ENCODE data around the gene SERPINC1. TPM values are rescaled to one million over a fixed set of nuclear protein-coding genes. Genes with fewer than 3 reads are reported as not detected.
A peak's percentile ranks its signal among the peaks of the same experiment; 100 is the strongest.
"Not testable (repeated sequence)": the region's sequence is repeated elsewhere in the genome, so short reads cannot be mapped to it uniquely, and the experiment has no call there.

The SERPINC1 gene
- total and polyA plus RNA-seq, 7 experiments from 2014 or later, result 0.25 to 0.32 TPM; not detected in 5

DNA sequence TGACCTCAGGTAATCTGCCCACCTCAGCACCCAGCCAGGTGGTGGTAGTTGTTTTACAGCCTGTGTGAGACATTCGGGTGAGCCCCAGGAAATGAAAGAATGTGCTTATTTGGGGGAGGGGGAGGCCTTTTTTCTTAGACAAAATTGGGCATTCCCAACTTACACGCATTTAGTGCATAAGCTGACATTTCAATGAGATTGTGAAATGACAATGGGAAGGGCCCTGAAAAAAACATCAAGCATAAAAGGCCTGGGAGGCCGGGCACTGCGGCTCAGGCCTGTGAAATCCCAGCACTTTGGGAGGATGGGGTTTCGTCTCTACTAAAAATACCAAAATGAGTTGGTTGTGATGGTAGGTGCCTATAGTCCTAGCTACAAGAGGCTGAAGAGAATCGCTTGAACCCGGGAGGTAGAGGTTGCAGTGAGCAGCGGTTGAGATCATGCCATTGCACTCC is 54.3 kb downstream of the SERPINC1 start:
- Histone ChIP-seq H3K27ac (ENCODE audit: low read depth, low read length) (no peak overlapping the region), H3K9me3 (ENCODE audit: control insufficient read depth in 2 of 3, low read length in 3 of 3) (no peaks in the 10 kb centered on the region), H3K4me3 (ENCODE audit: low read length) (no peak overlapping the region), H3K27me3 (ENCODE audit: control insufficient read depth in 2 of 2, insufficient read depth in 2 of 2, low read length in 2 of 2) (no peaks in the 10 kb centered on the region), H3K4me1 (ENCODE audit: control insufficient read depth in 2 of 2, insufficient read depth in 2 of 2, low read length in 2 of 2) (peaks cover 19 to 33% of the 10 kb centered on the region in 2 donors), H3K36me3 (ENCODE audit: control insufficient read depth in 2 of 3, insufficient read depth in 3 of 3, low read length in 3 of 3) (peaks cover 3 to 48% (median 19%) of the 10 kb centered on the region in 3 experiments)
- H3K36me3 Mint-ChIP-seq, result peaks cover 16 to 53% (median 43%) of the 10 kb centered on the region in 5 donors
- H3K4me1 Mint-ChIP-seq, result peaks cover 26 to 41% (median 35%) of the 10 kb centered on the region in 7 donors
- H3K4me3 Mint-ChIP-seq, result no peak overlapping the region
- DNase-seq (no peak), ATAC-seq (no peak)
- ChIA-PET POLR2A (interaction anchor here (2.1 kb wide), 1 partner anchor 38 kb away, joined by 7 read pairs; the partner anchor contains the start of genes CENPL and DARS2), CTCF (interaction anchor here (0.6 kb wide), 1 partner anchor 149 kb away, joined by 3 read pairs; no protein-coding TSS in a partner anchor)
- peaks cover 0 to 1% (median 0%) of the 10 kb centered on the region in 5 donors for H3K27me3 Mint-ChIP-seq
- peak overlapping the region in 3 of 9 donors; percentile 4 to 69 (median 23) for H3K27ac Mint-ChIP-seq
- intact Hi-C loops (cut with micrococcal nuclease), result no loop called here
- peaks cover 0 to 3% (median 0%) of the 10 kb centered on the region in 11 donors for H3K9me3 Mint-ChIP-seq

- H3K27me3 Mint-ChIP-seq; H3K4me3 Mint-ChIP-seq; DNase-seq; H3K27me3 ChIP-seq (ENCODE audit: control insufficient read depth in 2 of 2, insufficient read depth in 2 of 2, low read length in 2 of 2); H3K9me3 ChIP-seq (ENCODE audit: control insufficient read depth in 2 of 3, low read length in 3 of 3); ATAC-seq; H3K27ac ChIP-seq (ENCODE audit: low read depth, low read length); H3K9me3 Mint-ChIP-seq; CTCF ChIA-PET; POLR2A ChIA-PET; intact Hi-C loops (cut with micrococcal nuclease); H3K4me3 ChIP-seq (ENCODE audit: low read length): not testable (repeated sequence)
- peaks cover 26 to 38% (median 35%) of the 10 kb centered on the region in 7 donors for H3K4me1 Mint-ChIP-seq
- peaks cover 21 to 58% (median 43%) of the 10 kb centered on the region in 5 donors for H3K36me3 Mint-ChIP-seq
- H3K27ac Mint-ChIP-seq, result peak overlapping the region in 3 of 9 donors; percentile 4 to 29 (median 19)
- Histone ChIP-seq H3K36me3 (ENCODE audit: control insufficient read depth in 2 of 3, insufficient read depth in 3 of 3, low read length in 3 of 3) (peaks cover 3 to 54% (median 19%) of the 10 kb centered on the region in 3 experiments), H3K4me1 (ENCODE audit: control insufficient read depth in 2 of 2, insufficient read depth in 2 of 2, low read length in 2 of 2) (peaks cover 19 to 33% of the 10 kb centered on the region in 2 donors)
Observed at GRCh38 chr1:173862146-173862768, 54.9 kb downstream of the SERPINC1 start.

DNA sequence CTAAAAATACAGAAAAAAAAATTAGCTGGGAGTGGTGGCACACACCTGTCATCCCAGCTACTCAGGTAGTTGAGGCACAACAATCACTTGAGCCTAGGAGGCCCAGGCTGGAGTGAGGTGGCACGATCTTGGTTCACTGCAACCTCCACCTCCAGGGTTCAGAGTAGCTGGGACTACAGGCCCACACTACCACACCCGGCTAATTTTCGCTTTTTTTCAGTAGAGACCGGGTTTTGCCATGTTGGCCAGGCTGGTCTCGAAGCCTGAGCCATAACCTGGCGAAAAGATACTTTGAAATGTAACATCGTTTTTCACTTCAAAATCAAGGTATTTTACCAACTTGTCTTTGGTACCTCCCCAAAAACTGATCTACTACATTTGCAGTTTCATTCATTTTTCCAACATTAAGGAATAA is 55.4 kb downstream of the SERPINC1 start:
- H3K27ac ChIP-seq (ENCODE audit: low read depth, low read length), result no peak overlapping the region
- peak overlapping the region in 2 of 9 donors; percentile 4 to 29 for H3K27ac Mint-ChIP-seq
- peaks cover 21 to 55% (median 42%) of the 10 kb centered on the region in 5 donors for H3K36me3 Mint-ChIP-seq
- no peaks in the 10 kb centered on the region for H3K9me3 Mint-ChIP-seq
- DNase-seq (no peak), ATAC-seq (no peak)
- ChIA-PET CTCF (no interaction called here), POLR2A (interaction anchor here (0.6 kb wide), 1 partner anchor 388 kb away, joined by 3 read pairs; no protein-coding TSS in a partner anchor)
- H3K27me3 ChIP-seq (ENCODE audit: control insufficient read depth in 2 of 2, insufficient read depth in 2 of 2, low read length in 2 of 2), result no peaks in the 10 kb centered on the region
- no peak overlapping the region for H3K4me3 Mint-ChIP-seq
- peaks cover 3 to 59% (median 19%) of the 10 kb centered on the region in 3 experiments for H3K36me3 ChIP-seq (ENCODE audit: control insufficient read depth in 2 of 3, insufficient read depth in 3 of 3, low read length in 3 of 3)
- H3K4me3 ChIP-seq (ENCODE audit: low read length), result no peak overlapping the region
- H3K4me1 Mint-ChIP-seq, result peaks cover 23 to 36% (median 29%) of the 10 kb centered on the region in 7 donors
- H3K9me3 ChIP-seq (ENCODE audit: control insufficient read depth in 2 of 3, low read length in 3 of 3), result no peaks in the 10 kb centered on the region
- peaks cover 15 to 31% of the 10 kb centered on the region in 2 donors for H3K4me1 ChIP-seq (ENCODE audit: control insufficient read depth in 2 of 2, insufficient read depth in 2 of 2, low read length in 2 of 2)
- intact Hi-C loops (cut with micrococcal nuclease), result no loop called here
- no peaks in the 10 kb centered on the region for H3K27me3 Mint-ChIP-seq

DNA sequence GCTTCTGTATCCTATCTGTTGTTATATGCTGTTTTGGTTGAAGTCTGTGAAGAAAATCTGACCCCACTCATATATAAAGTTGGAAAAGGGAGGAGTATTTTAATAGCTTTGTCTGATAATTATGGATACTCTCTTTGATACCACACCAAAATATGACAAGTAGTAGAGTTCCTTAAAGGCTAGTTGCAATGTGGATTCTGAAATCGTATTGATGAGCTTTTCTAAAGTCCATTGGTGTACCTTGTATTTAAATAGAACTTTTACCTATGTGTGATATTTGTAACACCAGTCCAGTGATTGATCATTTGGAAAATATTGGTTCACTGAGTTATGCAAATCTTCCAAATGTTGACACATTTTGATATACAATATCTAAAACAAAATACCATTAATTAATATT is 57.1 kb downstream of the SERPINC1 start:
- peak overlapping the region in 6 of 9 donors; percentile 0 to 62 (median 33) for H3K27ac Mint-ChIP-seq
- Histone ChIP-seq H3K4me3 (ENCODE audit: low read length) (no peak overlapping the region), H3K27me3 (ENCODE audit: control insufficient read depth in 2 of 2, insufficient read depth in 2 of 2, low read length in 2 of 2) (no peaks in the 10 kb centered on the region), H3K36me3 (ENCODE audit: control insufficient read depth in 2 of 3, insufficient read depth in 3 of 3, low read length in 3 of 3) (peaks cover under 1 to 64% (median 19%) of the 10 kb centered on the region in 3 experiments), H3K27ac (ENCODE audit: low read depth, low read length) (no peak overlapping the region), H3K4me1 (ENCODE audit: control insufficient read depth in 2 of 2, insufficient read depth in 2 of 2, low read length in 2 of 2) (peaks cover 0 to 14% of the 10 kb centered on the region in 2 donors), H3K9me3 (ENCODE audit: control insufficient read depth in 2 of 3, low read length in 3 of 3) (no peaks in the 10 kb centered on the region)
- ChIA-PET CTCF (no interaction called here), POLR2A (interaction anchor here (1.1 kb wide), 1 partner anchor 8 kb away, joined by 3 read pairs; the partner anchor contains the start of gene ZBTB37)
- H3K9me3 Mint-ChIP-seq, result no peaks in the 10 kb centered on the region
- H3K4me1 Mint-ChIP-seq, result peaks cover 9 to 19% (median 13%) of the 10 kb centered on the region in 7 donors
- DNase-seq, result no peak
- no peak for ATAC-seq
- intact Hi-C loops (cut with micrococcal nuclease), result no loop called here
- H3K27me3 Mint-ChIP-seq, result no peaks in the 10 kb centered on the region
- H3K36me3 Mint-ChIP-seq, result peaks cover 20 to 49% (median 37%) of the 10 kb centered on the region in 5 donors
- no peak overlapping the region for H3K4me3 Mint-ChIP-seq

GRCh38 chr1:173859547-173859946 is 57.6 kb downstream of the SERPINC1 start:
- DNase-seq; ATAC-seq; H3K27ac ChIP-seq (ENCODE audit: low read depth, low read length); H3K9me3 Mint-ChIP-seq; CTCF ChIA-PET; H3K27me3 ChIP-seq (ENCODE audit: control insufficient read depth in 2 of 2, insufficient read depth in 2 of 2, low read length in 2 of 2); H3K4me3 Mint-ChIP-seq; H3K27me3 Mint-ChIP-seq; H3K9me3 ChIP-seq (ENCODE audit: control insufficient read depth in 2 of 3, low read length in 3 of 3); intact Hi-C loops (cut with micrococcal nuclease); H3K4me3 ChIP-seq (ENCODE audit: low read length); H3K4me1 ChIP-seq (ENCODE audit: control insufficient read depth in 2 of 2, insufficient read depth in 2 of 2, low read length in 2 of 2): not testable (repeated sequence)
- H3K36me3 ChIP-seq (ENCODE audit: control insufficient read depth in 2 of 3, insufficient read depth in 3 of 3, low read length in 3 of 3), result peaks cover 3 to 59% (median 19%) of the 10 kb centered on the region in 3 experiments
- Mint-ChIP-seq H3K4me1 (peaks cover 6 to 15% (median 8%) of the 10 kb centered on the region in 7 donors), H3K27ac (peak overlapping the region in 1 of 9 donors; percentile 43), H3K36me3 (peaks cover 17 to 49% (median 33%) of the 10 kb centered on the region in 5 donors)
- POLR2A ChIA-PET, result interaction anchor here (1.1 kb wide), 1 partner anchor 9 kb away, joined by 3 read pairs; the partner anchor contains the start of gene ZBTB37

DNA sequence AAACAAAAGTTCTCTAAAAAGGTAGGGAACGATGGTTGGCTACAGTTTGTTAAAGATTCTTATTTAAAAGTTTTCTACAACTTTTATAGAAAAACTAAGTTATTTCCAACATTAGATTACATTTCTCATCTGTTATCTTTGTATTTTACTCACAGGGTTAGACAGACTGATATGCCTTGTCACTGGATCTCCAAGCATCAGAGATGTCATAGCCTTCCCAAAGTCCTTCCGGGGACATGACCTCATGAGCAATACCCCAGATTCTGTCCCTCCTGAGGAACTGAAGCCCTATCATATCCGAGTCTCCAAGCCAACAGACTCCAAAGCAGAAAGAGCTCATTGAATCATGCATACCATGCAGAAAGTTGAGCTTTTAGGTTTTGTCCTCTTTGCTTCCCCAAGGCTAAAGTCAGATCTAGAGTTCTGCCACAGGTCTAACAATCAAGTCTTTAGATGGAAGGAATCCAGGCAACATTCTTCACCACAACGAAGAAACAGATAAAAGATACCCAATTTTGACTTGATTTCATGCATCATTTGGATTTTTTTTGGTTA is 59.7 kb downstream of the SERPINC1 start:
- ChIA-PET CTCF (no interaction called here), POLR2A (no interaction called here)

More for the DNA sequence above, 59.7 kb downstream of the SERPINC1 start:
- no peaks in the 10 kb centered on the region for H3K9me3 ChIP-seq (ENCODE audit: control insufficient read depth in 2 of 3, low read length in 3 of 3)
- no peak overlapping the region for H3K4me3 Mint-ChIP-seq
- H3K4me1 ChIP-seq (ENCODE audit: control insufficient read depth in 2 of 2, insufficient read depth in 2 of 2, low read length in 2 of 2), result no peaks in the 10 kb centered on the region
- H3K27ac ChIP-seq (ENCODE audit: low read depth, low read length), result no peak overlapping the region
- peaks cover 0 to 54% (median 13%) of the 10 kb centered on the region in 3 experiments for H3K36me3 ChIP-seq (ENCODE audit: control insufficient read depth in 2 of 3, insufficient read depth in 3 of 3, low read length in 3 of 3)
- peaks cover 9 to 39% (median 24%) of the 10 kb centered on the region in 5 donors for H3K36me3 Mint-ChIP-seq
- intact Hi-C loops (cut with micrococcal nuclease), result no loop called here
- no peaks in the 10 kb centered on the region for H3K27me3 ChIP-seq (ENCODE audit: control insufficient read depth in 2 of 2, insufficient read depth in 2 of 2, low read length in 2 of 2)
- H3K4me3 ChIP-seq (ENCODE audit: low read length), result no peak overlapping the region
- no peaks in the 10 kb centered on the region for H3K9me3 Mint-ChIP-seq
- H3K27me3 Mint-ChIP-seq, result no peaks in the 10 kb centered on the region
- ATAC-seq, result no peak
- H3K4me1 Mint-ChIP-seq, result peaks cover 0 to 5% (median 2%) of the 10 kb centered on the region in 7 donors
- H3K27ac Mint-ChIP-seq, result peak overlapping the region in 6 of 9 donors; percentile 26 to 72 (median 60)
- DNase-seq, result no peak
